Measurements from ENCODE around the gene TMEM170B.

- TF ChIP-seq CTCF (IDR thresholded peaks at IDR 0.05) = no peak
- TF ChIP-seq CHD4 (IDR thresholded peaks at IDR 0.05; ENCODE audit: borderline replicate concordance) = no peak
- TF ChIP-seq POLR2A (IDR thresholded peaks at IDR 0.05; ENCODE audit: low read length) = no peak
- TF ChIP-seq EP300 (IDR thresholded peaks at IDR 0.05) = no peak
- no peak for TF ChIP-seq USF2 (IDR thresholded peaks at IDR 0.05)
- no peak for TF ChIP-seq RFX5 (IDR thresholded peaks at IDR 0.05)
- no peak for TF ChIP-seq CBX8 (IDR thresholded peaks at IDR 0.05)
- no peak for TF ChIP-seq HDAC2 (IDR thresholded peaks at IDR 0.05)
- TF ChIP-seq REST (IDR thresholded peaks at IDR 0.05) = no peak
These were observed 77.1 kb downstream of the TMEM170B start for GRCh38 chr6:11614534-11615213.

Measured in A549 (cell line).